HG03457 (cell line): ENCODE measurements around the gene DENND5B.
"Not testable (repeated sequence)": the region's sequence is repeated elsewhere in the genome, so short reads cannot be mapped to it uniquely, and the experiment has no call there.

Experiments
- ATAC-seq: cut with Tn5 transposase; IDR thresholded peaks from one replicate; pipeline ENCODE4 v1.9.1; 2021; ENCODE audit warnings: moderate number of reproducible peaks; ENCODE audit not compliant: unreplicated experiment

DENND5B gene

DNA sequence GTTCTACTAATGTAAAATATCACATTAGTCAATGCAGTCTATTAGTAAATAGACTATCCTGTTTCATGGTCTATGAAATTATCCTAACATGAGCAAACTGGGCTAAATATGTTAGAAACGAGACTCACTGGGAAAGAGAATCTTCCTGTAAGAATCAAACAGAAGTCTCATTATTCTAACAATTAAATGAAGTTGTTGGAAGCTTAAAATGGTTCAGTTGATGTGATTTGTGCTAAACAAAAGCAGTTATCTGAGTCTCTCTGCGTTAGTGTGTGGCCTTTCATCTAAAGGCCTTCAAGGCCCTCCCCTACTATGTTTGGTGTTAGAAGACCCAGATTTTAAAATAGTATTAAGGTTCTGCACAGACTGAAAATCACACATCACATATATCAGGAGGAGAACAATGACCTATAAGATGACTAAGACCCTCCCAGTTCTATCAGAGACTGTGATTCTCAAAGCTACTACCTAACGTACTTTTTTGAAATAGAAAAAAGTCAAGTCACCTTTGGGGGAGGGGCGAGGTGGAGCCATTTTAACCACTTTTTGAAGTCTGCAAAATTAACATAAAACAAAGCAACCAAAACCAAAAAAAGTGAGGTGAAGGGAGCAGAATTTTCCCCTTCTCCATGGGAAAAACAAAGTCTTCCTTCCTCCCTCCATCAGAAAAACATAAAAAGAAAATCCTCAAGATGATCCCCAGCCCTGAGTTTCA lies 82.3 kb downstream of the DENND5B start:
- ATAC-seq, result no peak

DNA sequence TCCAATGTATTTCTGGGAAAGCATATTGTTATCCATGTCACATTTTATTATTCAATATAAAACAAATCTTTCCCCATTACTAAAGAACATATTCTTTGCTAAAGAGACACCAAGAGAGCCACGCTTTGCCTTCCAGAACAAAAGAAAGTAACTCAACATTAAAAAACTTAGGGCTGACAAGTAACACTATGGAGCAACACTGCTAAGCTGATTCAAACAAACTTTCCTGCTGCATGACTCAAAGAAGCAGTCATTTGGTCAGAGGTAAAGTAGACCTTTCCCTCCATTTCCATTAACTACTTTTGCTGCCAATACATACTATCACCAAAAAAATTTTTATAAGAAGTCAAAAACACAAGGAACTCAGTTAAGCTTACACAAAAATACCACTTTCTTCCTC lies 83.0 kb downstream of the DENND5B start:
- ATAC-seq, result no peak

DNA sequence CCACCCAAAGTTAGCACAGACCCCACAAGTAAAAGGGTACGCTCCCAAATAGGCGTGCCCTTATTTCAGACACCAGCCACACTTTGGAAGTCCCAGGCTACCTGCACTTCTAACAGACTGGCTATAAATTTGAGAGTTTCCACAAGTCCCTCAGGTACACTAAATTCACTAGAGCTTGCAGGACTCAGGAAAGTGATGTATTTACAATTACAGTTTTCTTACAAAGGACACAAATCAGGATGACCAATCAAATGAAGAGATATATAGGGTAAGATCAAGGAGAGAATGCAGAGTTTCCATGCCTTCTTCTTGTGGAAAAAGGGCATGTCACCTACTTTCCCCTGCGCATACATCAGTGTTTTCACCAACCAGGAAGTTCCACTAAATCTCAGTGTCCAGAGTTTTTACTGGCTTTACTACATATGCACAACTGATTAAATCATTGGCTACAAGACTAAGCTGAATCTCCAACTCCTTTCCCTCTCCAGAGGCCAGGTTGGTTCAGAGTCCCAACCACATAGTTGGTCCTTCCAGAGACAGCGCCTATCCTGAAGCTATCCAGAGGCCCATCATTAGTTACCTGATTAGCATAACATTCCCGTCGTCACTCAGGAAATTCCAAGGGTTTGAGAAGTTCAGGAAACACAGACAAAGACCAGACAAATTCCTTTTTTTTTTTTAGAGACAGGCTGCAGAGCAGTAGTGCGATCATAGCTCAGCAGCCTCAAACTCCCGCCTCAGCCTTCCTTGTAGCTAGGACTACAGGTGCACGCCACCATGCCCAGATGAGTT lies 84.2 kb downstream of the DENND5B start:
- ATAC-seq, result no peak

DNA sequence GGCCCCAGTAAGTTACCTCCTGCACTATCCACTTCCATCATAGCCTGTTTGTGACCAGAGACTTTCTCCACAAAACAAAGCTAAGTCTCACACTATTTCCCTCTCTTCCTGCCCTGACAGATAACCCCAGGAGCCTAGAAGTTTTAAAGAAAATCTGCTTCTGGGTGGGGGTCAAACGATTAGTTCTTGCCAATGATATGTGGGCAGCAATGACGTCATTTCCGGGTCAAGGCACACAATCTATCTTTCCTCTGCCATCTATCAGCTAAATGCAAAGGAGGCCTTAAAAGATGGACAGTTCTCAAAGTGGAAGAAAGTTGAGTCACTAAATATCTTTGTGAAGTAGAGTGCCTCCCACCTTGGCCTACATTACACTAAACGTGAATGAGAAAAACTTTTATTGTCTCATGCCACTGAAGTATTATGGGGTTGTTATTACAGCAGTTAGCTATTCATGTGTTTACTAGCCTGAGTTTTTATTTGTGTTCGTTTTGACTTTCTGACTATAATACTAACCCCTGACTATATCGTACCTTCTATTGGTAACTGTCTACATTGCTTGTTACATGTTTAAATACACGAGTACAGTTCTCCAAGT lies 86.2 kb downstream of the DENND5B start:
- ATAC-seq, result no peak

DNA sequence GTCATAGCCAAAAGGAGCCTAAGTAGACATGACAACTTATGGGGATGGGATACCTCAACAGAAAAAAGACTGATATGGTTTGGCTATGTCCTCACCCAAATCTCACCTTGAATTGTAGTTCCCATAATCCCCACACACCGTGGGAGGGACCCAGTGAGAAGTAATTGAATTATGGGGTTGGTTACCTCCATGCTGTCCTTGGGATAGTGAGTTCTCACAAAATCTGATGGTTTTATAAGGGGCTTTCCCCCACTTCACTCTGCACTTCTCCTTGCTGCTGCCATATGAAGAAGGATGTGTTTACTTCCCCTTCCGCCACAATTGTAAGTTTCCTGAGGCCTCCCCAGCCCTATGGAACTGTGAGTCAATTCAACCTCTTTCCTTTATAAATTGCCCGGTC lies 89.9 kb downstream of the DENND5B start:
- ATAC-seq, result not testable (repeated sequence)

DNA sequence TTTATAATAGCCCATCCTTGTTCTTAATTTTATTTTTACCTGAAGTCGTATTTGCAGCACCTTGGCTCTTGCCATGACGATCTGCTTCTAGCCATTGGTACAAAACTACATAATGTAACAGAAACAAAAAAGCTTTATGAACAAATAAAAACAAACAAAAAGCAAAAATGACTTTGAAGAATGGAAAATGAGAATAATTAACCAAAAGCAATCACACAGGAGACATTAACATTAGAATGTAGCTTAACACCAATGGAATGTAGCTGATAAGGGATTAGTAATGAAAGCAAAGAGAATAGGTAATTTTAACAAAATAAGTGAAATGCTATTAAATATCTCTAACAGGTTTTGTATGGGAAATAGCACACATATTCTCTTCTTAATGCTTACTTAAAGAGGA lies 91.4 kb downstream of the DENND5B start:
- ATAC-seq, result no peak

DNA sequence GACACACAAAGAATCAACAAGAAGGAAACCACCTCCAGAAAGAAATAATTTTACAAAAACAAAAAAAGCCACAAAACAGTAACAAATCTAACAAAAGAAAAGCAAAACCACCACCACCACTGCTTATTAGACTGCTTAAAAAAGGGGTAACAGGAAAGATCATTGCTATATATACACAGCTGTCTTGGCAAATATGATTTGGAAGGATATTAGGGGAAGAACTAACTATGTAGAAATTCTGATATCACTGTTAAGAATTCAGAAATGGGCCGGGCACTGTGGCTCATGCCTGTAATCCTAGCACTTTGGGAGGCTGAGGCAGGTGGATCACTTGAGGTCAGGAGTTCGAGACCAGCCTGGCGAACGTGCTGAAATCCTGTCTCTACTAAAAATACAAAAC lies 92.5 kb downstream of the DENND5B start:
- no peak for ATAC-seq

DNA sequence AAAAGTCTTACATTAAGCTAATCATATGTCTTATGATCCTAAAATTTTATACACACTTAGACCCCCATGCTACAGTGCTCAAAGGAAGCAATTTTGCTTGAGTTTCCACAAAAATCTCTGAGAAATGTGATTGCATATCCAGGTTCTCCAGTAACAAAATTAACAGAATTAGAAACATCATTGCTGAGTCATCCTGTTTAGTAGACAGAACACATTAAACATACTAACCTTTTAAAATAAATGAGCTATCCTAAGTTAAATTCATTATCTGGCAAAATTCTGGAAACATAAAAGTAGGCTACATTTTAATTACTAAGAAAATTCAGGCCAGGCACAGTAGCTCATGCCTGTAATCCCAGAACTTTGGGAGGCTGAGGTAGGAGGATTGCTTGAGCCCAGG lies 94.7 kb downstream of the DENND5B start:
- ATAC-seq, result no peak

DNA sequence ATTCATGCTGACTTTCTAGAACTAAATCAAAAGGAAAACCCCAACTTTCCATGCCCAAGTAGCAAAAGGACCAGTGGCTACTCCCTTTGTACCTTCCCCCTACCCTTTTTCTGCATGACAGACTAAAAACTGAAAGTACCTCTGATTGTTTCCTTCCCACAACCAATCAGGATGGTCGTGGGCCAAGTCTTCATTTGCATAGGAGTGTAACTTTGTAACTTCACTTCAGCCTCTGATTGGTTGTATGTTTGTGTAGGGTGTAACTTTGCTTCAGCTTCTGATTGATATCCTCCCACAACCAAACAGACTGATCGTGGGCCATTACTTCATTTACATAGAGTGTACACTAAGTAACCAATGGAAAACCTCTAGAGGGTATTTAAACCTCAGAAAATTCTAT lies 96.5 kb downstream of the DENND5B start:
- ATAC-seq, result no peak

DNA sequence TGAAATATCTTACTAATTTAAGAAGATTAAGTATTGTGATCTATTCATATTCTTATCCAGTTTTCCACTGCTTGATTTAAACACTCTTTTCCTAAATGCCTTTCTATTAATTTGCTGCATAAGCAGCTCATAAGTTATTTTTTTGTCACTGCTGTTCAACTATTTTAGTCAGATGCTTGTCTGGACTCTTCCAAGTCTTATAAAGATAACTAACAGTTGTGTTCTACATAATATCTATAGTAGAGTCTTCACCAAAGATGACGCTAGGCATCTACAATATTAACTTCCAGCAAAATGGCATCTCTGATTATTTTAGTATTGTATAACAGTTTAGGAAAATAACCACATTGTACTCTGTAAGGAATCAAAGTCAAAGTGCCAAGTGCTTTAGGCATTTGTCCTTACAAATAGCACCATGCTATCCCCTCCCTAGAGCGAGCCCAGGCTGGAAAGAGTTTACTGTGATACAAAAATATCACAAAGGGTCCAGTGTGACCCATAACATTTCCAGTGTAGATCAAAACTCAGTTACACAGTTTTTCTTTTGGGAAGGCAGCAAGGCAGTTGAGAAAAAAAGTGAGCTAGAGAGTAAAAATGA lies 98.2 kb downstream of the DENND5B start:
- no peak for ATAC-seq

DNA sequence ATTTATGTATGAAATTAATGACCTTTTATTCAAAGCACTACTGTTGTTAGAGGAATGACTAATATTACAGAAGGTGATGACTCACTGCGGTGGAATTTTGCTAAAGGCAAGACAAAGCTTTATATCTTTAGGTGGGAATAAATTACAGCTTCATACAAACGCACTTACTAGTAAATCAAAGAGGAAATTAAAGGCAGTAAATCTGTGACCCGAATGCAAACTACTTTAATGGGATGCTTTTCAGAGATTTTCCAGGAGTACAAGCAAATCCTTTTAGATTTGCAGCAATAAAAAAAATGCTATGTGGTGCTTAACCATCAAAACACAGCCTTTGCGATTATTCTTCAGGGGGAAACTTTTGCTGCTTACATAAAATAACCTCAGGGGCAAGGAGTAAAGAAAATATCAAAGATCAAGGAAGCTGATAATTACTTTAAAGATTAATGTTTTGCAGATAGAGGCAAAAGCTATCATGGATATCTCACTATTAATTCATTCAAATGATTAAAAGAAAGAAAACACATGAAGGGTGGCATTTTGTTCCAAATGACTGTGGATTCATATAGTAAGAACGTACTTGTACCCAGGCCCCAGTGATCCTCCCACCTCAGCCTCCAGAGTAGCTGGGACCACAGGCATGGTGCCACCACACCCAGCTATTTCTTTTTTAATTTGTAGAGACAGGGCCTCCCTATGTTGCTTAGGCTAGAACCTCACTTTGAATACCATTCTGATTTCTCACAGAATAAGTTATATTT lies 98.9 kb downstream of the DENND5B start:
- ATAC-seq, result no peak

DNA sequence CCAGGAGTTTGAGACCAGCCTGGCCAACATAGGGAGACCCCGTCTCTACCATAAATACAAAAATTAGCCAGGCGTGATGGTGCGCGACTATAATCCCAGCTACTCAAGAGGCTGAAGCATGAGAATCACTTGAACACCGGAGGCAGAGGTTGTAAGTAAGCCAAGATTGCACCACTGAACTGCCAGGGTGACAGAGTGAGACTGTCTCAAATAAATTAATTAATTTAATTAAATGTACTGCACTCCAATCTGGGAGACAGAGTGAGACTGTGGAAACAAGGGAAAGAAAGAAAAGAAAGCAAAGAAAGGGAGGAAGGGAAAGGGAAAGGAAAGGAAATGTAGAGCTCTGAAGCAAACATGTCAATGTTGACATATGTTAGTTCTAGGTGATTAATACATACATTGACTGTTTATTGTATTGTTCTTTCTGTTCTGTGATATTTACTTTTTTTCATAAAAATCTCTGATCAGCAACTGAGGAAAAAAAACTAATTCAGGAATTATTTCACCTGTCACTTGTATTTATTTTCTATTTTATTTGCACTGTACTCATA lies 99.6 kb downstream of the DENND5B start:
- ATAC-seq, result no peak

DNA sequence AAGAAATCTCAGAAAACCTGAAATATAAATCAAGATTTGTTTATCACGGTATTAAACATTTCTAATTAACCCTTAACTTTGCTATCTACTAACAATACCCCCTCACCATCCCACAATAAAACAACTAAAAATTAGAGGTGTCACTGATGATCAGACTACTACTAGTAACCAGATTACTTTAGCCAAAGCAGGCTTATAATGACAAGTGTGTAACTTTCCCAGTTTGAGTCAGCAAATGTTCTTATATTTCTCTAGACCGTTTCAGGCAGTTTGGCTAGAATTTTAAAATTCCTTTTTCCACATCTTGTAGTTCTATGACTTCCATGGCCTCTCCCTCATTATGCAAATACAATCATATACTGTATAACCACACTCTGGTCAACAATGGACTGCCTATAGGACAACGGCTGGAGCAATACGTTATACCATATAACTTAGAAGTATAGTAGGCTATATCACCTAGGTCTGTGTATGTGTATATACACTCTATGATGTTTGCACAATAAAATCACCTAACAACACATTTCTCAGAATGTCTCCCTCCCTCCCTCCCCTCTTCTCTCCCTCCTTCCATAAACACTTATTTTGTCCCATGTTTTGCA lies 102.1 kb downstream of the DENND5B start:
- no peak for ATAC-seq

DNA sequence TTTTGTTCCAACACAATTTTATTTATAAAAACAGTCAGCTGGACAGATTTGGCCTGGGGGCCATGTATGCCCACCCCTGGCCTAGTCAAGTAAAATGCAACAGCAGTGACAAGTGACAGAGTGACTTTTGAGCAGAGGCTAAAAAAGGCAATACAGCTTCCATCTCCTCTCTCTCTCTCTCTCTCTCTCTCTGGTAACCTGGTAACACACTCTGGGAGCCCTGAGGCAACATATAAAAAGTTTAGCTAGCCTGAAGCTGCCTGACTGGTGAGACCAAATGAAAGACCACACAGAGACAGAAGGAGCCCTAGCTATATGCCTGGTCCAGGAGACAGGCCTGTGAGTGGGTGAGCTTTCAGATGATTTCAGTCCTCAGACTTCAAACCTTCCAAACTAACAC lies 105.4 kb downstream of the DENND5B start:
- ATAC-seq, result no peak

DNA sequence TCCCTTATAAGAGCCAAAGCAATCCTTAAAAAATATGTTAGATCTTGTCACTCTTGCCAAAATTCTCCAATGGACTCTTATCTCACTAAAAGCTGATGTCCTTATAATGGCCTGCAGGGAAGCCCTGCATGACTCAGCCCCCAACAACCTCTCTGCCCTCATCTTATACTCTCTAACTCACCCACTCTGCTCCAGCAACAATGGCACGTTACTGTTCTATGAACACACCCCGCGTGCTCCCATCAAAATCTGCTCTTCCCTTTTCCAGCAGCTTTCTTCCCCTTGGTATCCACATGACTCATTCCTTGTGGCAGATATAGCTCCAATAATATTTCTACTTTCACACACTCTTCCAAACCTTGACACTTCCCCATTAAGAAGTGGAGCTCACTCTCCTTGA lies 108.1 kb downstream of the DENND5B start:
- ATAC-seq, result no peak

DNA sequence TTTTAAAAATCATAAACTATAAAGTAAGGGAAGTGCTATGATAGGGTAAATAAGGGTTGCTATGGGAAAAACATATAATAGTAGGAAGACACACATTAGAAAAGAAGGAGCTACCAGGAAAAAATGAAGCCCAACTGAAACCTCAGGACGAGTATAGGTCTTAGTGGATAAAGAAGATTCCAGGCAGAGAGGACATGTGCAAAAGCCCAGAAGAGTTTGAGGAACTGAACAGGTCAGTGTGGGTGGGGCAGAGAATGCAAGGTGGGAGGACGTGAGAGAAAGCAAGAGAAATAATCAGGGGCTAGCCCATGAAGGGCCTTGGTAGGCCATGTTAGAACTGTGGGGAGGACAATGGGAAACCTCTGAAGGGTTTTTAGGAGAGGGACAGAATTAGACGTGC lies 109.5 kb downstream of the DENND5B start:
- no peak for ATAC-seq

DNA sequence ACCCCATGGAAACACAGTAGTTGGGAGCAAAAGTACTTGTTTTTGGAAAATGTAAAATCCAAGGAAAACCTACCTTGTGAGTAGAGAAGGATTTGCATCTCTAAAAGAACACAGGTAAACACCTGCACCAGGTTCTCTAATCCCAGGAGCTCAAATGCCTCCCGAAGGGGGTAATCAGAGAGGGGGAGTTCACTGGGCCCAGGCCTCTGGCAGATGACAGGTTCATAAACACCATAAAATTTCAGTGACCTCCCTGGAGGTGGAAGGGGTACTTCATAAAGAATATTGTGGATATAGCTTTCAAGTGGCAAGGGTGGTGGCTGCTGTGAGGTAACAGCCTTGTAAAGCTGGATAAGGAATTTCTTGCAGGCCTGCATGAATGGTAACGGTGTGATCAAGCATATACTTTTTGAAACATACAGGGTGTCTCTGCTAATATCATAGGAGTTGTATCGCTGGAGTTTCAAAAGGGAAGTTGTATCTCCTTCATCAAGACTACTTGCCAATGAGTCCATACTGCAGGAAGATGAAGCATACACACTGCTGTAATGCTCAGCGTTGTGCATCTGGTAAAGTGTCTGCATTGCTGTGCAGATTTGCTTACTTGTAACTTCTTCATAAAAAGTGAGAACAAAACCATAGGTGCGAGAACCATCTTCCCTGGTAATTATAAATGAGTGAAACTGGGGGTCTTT lies 111.3 kb downstream of the DENND5B start:
- no peak for ATAC-seq

DNA sequence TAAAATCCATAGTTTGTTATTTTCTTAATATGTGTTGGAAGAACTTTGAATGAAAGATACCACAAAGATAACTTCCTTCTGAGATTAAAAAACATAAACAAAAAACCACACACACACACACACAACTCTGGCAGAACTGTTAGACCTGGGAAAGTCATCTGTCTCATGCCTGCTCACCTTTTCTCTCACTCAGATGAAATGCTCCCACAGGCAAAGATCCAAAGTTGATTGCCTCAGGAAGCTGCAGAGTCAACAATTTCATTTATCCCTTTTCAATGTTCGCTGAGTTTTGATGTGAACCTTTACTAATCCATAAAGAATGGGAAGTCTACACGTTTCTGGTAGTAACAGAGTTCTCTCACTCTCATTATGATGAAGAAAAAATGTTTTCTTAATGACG lies 112.0 kb downstream of the DENND5B start:
- no peak for ATAC-seq

DNA sequence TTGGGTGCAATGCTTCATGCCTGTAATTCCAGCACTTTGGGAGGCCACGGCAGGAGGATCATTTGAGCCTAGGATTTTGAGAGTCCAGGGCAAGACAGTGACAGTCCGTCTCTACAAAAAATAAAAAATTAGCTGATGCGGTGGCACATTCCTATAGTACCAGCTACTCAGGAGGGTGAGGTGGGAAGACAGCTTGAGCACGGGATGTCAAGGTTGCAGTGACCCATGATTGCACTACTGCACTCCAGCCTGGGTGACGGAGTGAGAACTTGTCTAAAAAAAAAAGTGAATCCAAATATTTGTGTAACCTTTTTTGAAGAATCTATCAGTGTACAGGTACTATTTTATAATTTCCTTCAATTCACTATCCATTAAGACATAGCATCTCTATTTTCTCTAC lies 112.5 kb downstream of the DENND5B start:
- ATAC-seq, result no peak

DNA sequence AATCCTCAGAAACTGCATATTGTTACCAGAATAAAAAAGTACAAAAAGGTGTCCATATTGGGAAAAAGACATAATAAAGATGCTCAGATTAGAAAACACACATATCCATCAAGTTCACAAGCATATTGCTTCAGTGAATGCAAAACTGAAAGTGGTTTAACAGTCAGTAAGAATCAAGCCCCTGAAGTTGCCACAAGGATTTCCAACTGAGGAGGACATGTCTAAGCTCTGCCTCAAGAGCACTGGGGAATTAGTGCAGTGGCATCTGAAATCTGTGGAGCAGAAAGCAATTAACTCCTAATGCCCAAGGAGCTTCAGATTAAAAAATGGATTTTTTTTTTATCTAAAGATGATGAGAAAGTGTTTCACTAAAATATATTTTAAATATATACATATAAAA lies 113.2 kb downstream of the DENND5B start:
- ATAC-seq, result no peak
